HG03571 (cell line): ENCODE data around the gene COP1.
"Not testable (repeated sequence)": the region's sequence is repeated elsewhere in the genome, so short reads cannot be mapped to it uniquely, and the experiment has no call there.

Source experiments
- ATAC-seq: cut with Tn5 transposase; IDR thresholded peaks from one replicate; pipeline ENCODE4 v1.9.1; 2021; ENCODE audit not compliant: unreplicated experiment

The COP1 gene

DNA sequence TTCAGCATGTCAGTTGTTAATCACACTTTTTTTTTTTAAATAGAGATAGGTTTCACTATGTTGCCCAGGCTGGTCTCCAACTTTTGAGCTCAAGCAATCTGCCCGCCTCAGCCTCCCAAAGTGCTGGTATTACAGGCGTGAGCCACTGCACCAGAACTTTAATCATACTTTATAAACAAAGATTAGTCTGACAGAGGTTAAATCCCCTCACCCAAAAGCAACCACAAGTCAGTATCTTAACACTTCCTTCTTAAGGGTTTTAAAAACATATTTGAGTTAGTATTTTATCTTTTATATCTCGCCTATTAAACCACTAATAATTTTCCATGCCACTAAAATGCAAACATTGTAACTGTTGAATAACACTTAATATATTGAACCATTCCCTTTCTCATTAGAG, 70.2 kb downstream of the COP1 start:
- no peak for ATAC-seq

DNA sequence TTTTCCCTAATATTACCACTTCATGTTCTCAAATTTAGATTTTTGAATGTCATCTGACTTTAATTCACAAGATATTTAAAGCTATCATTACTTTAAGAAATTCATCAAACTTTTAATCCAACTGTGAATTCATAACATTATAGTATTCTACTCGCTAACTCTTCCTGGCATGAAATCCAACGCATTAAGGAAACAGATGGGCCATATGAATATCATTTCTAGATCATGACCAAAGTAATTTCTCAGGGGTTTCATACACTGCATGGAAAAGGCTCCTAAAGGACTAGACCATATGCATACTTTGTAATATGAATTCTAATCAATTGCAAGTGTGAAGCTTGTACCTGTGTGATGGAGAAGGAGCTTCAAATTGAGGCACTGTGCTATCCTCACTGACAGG, 72.4 kb downstream of the COP1 start:
- no peak for ATAC-seq

- no peak for ATAC-seq
Observed at GRCh38 chr1:176122282-176122681, 84.8 kb downstream of the COP1 start.

DNA sequence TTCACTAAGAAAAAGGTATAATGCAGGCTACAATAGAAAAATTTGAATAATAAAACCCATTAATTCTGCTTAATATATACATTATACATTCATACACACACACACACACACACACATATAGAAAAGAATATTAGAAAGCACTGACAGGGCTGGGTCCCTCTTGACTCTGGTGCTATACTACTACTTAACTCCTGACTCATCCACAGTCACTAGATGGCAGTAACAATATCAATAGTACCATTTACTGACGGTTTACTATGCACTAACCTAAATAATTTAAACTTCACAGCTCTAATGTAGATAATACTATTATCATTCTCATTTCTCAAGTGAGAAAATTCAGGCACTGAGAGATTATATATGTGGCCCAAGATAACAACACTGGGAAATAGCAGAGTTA, 87.5 kb downstream of the COP1 start:
- ATAC-seq: no peak

DNA sequence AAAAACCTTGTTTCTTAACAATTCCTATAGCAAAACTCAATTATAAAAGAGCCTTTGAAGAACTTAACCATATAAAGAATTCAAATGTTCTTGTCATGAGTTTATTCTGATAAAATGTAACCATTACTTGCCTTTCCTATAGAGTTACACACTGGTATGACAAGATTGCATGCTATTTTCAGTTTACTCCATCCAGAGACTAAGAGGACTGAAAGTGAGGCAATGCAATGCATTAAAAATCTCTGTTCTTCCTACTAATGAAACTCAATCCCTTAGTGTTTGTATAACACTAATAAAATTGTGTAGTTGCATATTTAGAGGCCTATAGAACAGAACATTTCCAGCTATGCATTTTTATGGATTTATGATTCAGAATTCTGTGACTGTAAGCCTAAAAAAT, 88.1 kb downstream of the COP1 start:
- no peak for ATAC-seq

- ATAC-seq: no peak
Observed at GRCh38 chr1:176111835-176112234, 95.3 kb downstream of the COP1 start.

DNA sequence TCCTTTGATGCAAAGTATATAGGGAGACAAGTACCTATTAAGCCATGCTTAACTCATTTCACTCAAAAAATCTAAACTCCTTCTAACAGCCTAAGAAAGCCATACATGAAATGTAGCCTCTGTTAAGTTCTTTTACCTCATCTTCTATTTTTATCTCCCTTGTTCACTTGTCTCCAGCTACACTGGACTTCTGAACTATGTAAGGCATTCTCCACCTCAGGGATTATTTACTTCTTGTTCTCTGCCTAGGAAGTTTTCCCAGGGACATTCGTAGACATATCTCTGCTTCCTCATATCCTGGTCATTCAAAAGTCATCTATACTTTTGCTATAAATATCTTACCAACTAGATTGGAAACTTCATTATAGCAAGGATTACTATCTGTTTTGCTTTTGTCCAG, 96.9 kb downstream of the COP1 start:
- ATAC-seq: no peak

DNA sequence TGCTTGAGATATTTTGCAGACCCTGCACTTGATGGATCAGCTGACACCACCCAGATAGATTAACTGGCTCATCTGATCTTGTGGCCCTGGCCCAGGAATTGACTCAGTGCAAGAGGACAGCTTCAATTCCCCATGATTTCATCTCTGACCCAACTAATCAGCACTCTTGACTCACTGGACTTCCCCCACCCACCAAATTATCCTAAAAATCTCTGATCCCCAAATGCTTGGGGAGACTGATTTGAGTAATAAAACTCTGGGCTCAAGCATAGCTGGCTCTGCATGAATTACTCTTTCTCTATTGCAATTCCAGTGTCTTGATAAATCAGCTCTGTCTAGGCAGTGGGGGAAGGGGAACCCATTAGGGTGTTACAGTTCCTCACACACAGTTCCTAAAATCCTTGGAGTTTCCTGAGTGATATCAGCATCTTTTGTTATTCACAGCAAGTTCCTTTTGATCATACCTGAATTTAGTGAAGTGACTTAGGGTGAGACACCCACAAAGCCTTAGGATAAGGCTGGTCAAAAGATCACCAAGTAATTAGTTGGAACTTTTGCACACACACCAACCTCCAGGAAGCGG, 104.2 kb downstream of the COP1 start:
- no peak for ATAC-seq

GRCh38 chr1:176101951-176102642, 105.0 kb downstream of the COP1 start:
- ATAC-seq: no peak

DNA sequence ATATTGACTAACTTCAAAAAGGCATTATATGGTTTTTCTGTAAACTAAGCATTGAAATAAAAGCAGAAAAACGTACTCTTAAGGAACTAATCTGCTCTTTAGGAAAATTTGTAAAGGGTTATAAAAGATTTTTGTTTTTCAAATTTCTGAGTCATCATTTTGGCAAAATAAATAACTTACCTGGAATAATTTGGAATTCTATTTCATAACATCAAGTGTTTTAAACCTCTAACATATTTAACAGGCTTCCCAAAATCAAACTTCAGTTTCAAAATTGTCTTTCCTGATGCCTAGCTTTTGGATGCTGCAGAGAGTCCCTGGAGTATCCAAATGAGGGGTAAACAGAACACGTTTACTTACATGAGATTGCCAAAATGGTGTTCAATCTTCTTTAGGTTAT, 108.5 kb downstream of the COP1 start:
- ATAC-seq: no peak

DNA sequence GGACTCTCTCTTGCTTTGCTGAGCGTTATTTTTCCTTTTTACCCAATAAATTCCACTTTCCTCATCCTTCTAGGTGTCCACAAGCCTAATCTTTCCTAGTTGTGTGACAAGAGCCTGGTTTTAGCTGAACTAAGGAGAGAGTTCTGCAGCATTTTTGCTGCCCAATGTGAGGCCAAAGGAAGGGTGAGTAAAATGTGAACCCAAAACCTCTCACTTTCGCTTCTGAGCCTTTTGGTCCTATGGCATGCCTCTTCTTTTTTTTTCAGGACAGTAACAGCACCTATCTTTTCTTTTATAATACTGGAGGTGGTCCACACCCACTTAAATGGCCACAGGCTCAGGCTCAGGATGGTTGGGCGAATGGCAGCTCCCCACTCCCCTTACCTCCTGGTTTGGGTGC, 111.1 kb downstream of the COP1 start:
- peak; percentile 60 for ATAC-seq

- ATAC-seq: no peak
Observed at GRCh38 chr1:176090766-176091165, 116.3 kb downstream of the COP1 start.

- not testable (repeated sequence) for ATAC-seq
Observed at GRCh38 chr1:176087746-176088145, 119.3 kb downstream of the COP1 start.

DNA sequence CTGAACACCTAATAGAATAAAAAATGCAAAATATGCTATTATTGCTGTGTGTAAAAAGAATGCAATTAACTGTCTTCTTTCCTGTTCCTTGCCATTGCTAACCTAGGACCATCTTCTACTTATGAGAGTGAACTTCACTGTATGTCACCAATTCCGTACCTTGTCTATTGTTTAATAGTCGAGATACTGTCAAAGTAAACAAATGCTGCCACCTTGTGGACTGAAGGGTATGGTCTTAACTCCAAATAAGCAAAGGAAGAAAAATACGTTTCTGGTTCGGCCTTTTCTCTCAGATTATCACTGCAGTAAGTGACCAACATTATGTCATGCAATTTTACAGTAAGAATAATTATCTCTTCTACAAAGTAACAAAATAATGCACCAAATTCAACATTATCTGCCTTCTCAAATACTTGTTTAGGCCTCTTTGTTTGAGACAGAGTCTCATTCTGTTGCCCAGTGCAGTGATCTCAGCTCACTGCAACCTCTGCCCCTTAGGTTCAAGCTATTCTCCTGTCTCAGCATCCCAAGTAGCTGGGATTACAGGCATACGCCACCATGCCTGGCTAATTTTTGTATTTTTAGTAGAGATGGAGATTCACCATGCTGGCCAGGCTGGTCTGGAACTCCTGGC, 133.4 kb downstream of the COP1 start:
- no peak for ATAC-seq

DNA sequence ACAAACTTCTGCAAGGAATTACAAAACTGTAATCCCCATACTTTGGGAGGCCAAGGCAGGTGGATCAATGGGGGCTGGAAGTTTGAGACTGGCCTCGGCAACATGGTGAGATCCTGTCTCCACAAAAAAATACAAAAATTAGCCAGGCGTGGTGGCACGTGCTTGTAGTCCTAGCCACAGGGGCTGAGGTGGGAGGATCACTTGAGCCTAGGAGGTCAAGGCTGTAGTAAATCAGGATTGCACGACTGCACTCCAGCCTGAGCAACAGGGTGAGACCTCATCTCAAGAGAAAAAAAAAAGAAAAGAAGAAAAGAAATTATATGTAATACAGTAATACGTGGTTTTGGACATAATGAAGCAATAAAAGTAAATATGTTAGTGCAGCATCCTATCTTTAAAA, 138.2 kb downstream of the COP1 start:
- no peak for ATAC-seq

GRCh38 chr1:176068256-176068655, 138.8 kb downstream of the COP1 start:
- no peak for ATAC-seq

DNA sequence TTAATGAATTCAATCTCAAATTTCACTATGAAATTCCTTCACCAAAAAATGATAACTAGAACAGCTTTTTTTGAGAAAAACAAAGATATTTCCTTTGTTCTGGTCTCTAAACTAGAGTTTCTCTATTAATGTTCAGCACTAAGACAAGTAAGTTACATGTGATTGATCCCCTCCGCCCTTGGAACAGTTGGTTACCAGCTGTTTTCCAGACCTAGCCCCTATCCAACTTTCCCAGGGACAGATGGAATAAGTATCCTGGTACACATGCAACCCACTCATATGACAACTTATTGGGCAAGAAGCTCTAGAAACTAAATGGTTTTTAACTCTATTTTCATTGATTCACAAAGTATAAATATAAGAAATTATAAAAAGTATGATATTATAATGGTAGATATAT, 140.4 kb downstream of the COP1 start:
- ATAC-seq: no peak

DNA sequence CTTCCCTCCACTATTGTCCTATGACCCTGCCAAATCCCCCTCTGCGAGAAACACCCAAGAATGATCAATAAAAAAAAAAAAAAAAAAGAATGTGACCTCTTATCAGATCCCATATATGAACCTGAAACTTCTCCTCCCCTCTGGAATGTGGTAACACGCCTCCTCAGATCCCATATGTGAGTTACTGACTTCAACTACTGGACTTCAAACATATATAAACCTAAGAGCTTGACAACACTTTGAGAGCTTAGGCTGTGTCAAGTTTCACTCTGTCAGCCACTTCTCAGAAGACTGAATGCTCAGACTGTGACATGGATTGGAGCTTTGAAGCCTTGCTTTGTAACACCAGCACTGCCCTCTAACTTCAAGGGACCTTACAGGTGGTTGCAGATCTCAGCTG, 148.4 kb downstream of the COP1 start:
- ATAC-seq: no peak

DNA sequence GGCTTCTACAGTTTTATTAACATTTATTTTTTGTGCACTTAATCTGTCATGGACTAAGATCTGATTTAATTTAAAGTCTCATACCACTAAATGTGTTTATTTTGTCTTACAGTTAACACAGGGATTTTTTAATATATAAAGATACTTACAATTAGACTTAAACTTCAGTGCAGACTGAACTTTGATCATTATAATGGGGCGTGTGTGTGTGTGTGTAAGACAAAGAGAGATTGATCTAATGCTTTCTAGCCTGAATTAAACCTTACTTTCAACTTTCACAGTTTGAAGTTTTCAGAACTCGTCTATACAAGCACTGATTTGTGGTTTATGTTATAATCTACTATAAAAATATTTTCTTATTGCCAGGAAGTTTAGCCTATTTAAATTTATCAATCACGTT, 150.8 kb downstream of the COP1 start:
- no peak for ATAC-seq

DNA sequence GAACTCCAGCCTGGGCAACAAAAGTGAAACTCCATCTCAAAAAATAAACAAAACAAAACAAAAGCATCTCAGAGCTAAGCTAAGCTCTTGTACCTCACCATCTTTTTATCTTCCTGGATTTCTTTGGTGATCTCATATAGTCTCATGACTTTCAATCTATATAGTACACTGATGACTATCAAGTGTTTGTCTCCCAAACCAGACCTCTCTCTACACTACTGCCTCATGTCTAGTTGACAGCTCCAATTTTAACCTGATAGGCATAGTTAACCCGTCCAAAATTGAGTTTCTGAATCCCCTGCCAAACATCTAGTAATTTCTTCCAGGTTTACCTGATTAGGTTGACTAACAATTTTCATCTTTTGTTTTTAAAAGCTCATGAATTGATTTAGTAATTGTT, 151.7 kb downstream of the COP1 start:
- ATAC-seq: no peak

GRCh38 chr1:176051902-176052518, 155.1 kb downstream of the COP1 start:
- no peak for ATAC-seq

- no peak for ATAC-seq
Observed at GRCh38 chr1:176051402-176051801, 155.7 kb downstream of the COP1 start.
